ENCODE measurements around the gene PHACTR2. TPM values are rescaled to one million over a fixed set of nuclear protein-coding genes. Genes with fewer than 3 reads are reported as not detected.

PHACTR2 gene
- total and polyA plus RNA-seq, 7 donors = 4.2 to 51.9 (median 17.6) TPM

GRCh38 chr6:143839196-143839595, 161.4 kb downstream of the PHACTR2 start:
- Histone ChIP-seq H3K9me3 (no peaks in the 10 kb centered on the region), H3K27me3 (no peaks in the 10 kb centered on the region), H3K36me3 (no peaks in the 10 kb centered on the region), H3K27ac (no peak overlapping the region), H3K4me3 (no peak overlapping the region), H3K4me1 (peaks cover 0 to 14% (median 6%) of the 10 kb centered on the region in 4 donors)
- 70 to 75% methylated on average over 4 of the region's 4 CpGs for WGBS, 2 donors
- no peak for DNase-seq
- TF ChIP-seq POLR2AphosphoS5 (IDR thresholded peaks at IDR 0.05) = no peak
- no peak for TF ChIP-seq EP300 (IDR thresholded peaks at IDR 0.05)
- no peak for TF ChIP-seq CTCF (IDR thresholded peaks at IDR 0.05)
- TF ChIP-seq POLR2A (IDR thresholded peaks at IDR 0.05) = no peak
- intact Hi-C loops (cut with DNase I) = no loop called here

- Histone ChIP-seq H3K4me1 (peaks cover 0 to 19% (median 11%) of the 10 kb centered on the region in 4 donors), H3K27me3 (no peaks in the 10 kb centered on the region), H3K36me3 (peaks cover 0 to 14% (median 1%) of the 10 kb centered on the region in 4 donors), H3K27ac (no peak overlapping the region), H3K9me3 (no peaks in the 10 kb centered on the region), H3K4me3 (no peak overlapping the region)
- WGBS, 2 donors = 94 to 96% methylated on average over 6 of the region's 6 CpGs
- TF ChIP-seq POLR2A (IDR thresholded peaks at IDR 0.05) = no peak
- TF ChIP-seq CTCF (IDR thresholded peaks at IDR 0.05) = no peak
- no peak for TF ChIP-seq POLR2AphosphoS5 (IDR thresholded peaks at IDR 0.05)
- TF ChIP-seq EP300 (IDR thresholded peaks at IDR 0.05) = no peak
- no peak for DNase-seq
- intact Hi-C loops (cut with DNase I) = loop anchor here (5.0 to 10.0 kb wide), 3 partner anchors 172 to 388 kb away; partner anchors contain the start of genes ADAT2, PEX3 and SF3B5
These were observed 163.0 kb downstream of the PHACTR2 start for GRCh38 chr6:143840595-143841265.

- intact Hi-C loops (cut with DNase I) = loop anchor here (2.0 to 10.0 kb wide), 5 partner anchors 68 to 390 kb away; partner anchors contain the start of genes ADAT2, PEX3 and SF3B5
- no peak for DNase-seq
These were observed 164.7 kb downstream of the PHACTR2 start for GRCh38 chr6:143842461-143842901.

GRCh38 chr6:143842902-143843676, 165.3 kb downstream of the PHACTR2 start, which contains the start of gene LTV1:
Gene LTV1, plus strand, starts transcription at chr6:143843338. Its CDS starts 140 bp downstream, at chr6:143843478.
- DNase-seq = peak; percentile 99
- intact Hi-C loops (cut with DNase I) = loop anchor here (1.0 to 10.0 kb wide), 6 partner anchors 68 to 391 kb away; partner anchors contain the start of genes ADAT2, PEX3 and SF3B5
- Histone ChIP-seq H3K27ac (peak within 1 kb of the TSS; percentile 89 to 97 (median 94)), H3K4me1 (peaks cover 0 to 19% (median 11%) of the 10 kb centered on the region in 4 donors), H3K4me3 (peak within 1 kb of the TSS; percentile 64 to 86 (median 78)), H3K36me3 (peaks cover 7 to 38% (median 22%) of the 10 kb centered on the region in 4 donors), H3K9me3 (no peaks in the 10 kb centered on the region), H3K27me3 (no peaks in the 10 kb centered on the region)
- 0% methylated on average over 64 of the region's 64 CpGs for WGBS, 2 donors
- TF ChIP-seq CTCF (IDR thresholded peaks at IDR 0.05) (no peak), POLR2A (IDR thresholded peaks at IDR 0.05) (peak; percentile 51 to 57), EP300 (IDR thresholded peaks at IDR 0.05) (no peak), POLR2AphosphoS5 (IDR thresholded peaks at IDR 0.05) (peak in 3 of 4 donors; percentile 64 to 81 (median 78))

More at GRCh38 chr6:143842461-143842901, 164.7 kb downstream of the PHACTR2 start:
- Histone ChIP-seq H3K4me3 (peak overlapping the region; percentile 64 to 86 (median 78)), H3K27me3 (no peaks in the 10 kb centered on the region), H3K9me3 (no peaks in the 10 kb centered on the region), H3K36me3 (peaks cover 7 to 32% (median 17%) of the 10 kb centered on the region in 4 donors), H3K4me1 (peaks cover 0 to 19% (median 11%) of the 10 kb centered on the region in 4 donors), H3K27ac (peak overlapping the region; percentile 89 to 97 (median 94))
- 43 to 53% methylated on average over 7 of the region's 7 CpGs for WGBS, 2 donors
- no peak for TF ChIP-seq EP300 (IDR thresholded peaks at IDR 0.05)
